Measurements from ENCODE around the gene PPFIA3. TPM values are rescaled to one million over a fixed set of nuclear protein-coding genes. Genes with fewer than 3 reads are reported as not detected.

The PPFIA3 gene
- total RNA-seq, 1 donor: 2.2 TPM

- TF ChIP-seq CTCF (IDR thresholded peaks at IDR 0.05; ENCODE audit: insufficient read depth, low read depth, low read length): no peak
- H3K4me3 ChIP-seq (ENCODE audit: low read depth, low read length): no peak overlapping the region
- no peak for DNase-seq (ENCODE audit: low read depth)
Observed at GRCh38 chr19:49200238-49200862, 81.0 kb downstream of the PPFIA3 start.

Small RNA genes within 50 kb of the gene (small RNA-seq; reads per million reads assigned to genes)
- gene RN7SL708P: not detected

Other genes with a start within 250 kb of the PPFIA3 start
- gene PPP1R15A, start 247.1 kb upstream of the PPFIA3 start, total RNA-seq: 63.9 and 76.0 TPM in 2 replicates
- gene TULP2, start 220.8 kb upstream of the PPFIA3 start, total RNA-seq: 0.32 TPM in 1 of 2 replicates, not detected in the other
- gene NUCB1, start 219.2 kb upstream of the PPFIA3 start, total RNA-seq: 139 and 154 TPM in 2 replicates
- gene DHDH, start 185.8 kb upstream of the PPFIA3 start, total RNA-seq: not detected in 2 replicates
- gene BAX, start 164.7 kb upstream of the PPFIA3 start, total RNA-seq: 65.4 and 85.9 TPM in 2 replicates
- 2,928 and 4,150 TPM in 2 replicates for gene FTL, start 154.2 kb upstream of the PPFIA3 start, total RNA-seq
- 39.6 and 43.2 TPM in 2 replicates for gene GYS1, start 126.2 kb upstream of the PPFIA3 start, total RNA-seq
- 162 and 176 TPM in 2 replicates for gene RUVBL2, start 125.7 kb upstream of the PPFIA3 start, total RNA-seq
- gene LHB, start 102.5 kb upstream of the PPFIA3 start, total RNA-seq: 0.32 TPM in 1 of 2 replicates, not detected in the other
- not detected in 2 replicates for gene CGB3, start 95.2 kb upstream of the PPFIA3 start, total RNA-seq
- not detected in 2 replicates for gene CGB2, start 87.7 kb upstream of the PPFIA3 start, total RNA-seq
- not detected in 2 replicates for gene CGB1, start 82.6 kb upstream of the PPFIA3 start, total RNA-seq
- 0.32 TPM in 1 of 2 replicates, not detected in the other for gene CGB5, start 75.7 kb upstream of the PPFIA3 start, total RNA-seq
- not detected in 2 replicates for gene CGB8, start 70.4 kb upstream of the PPFIA3 start, total RNA-seq
- under 0.01 and 0.32 TPM in 2 replicates for gene CGB7, start 61.8 kb upstream of the PPFIA3 start, total RNA-seq
- gene NTF4, start 54.7 kb upstream of the PPFIA3 start, total RNA-seq: not detected in 2 replicates
- not detected in 2 replicates for gene KCNA7, start 46.8 kb upstream of the PPFIA3 start, total RNA-seq
- gene SNRNP70, start 34.1 kb upstream of the PPFIA3 start, total RNA-seq: 117 and 197 TPM in 2 replicates
- 4.8 and 6.5 TPM in 2 replicates for gene LIN7B, start 5.2 kb upstream of the PPFIA3 start, total RNA-seq
- gene C19orf73, start 401 bp upstream of the PPFIA3 start, total RNA-seq: 0.32 TPM in 1 of 2 replicates, not detected in the other
- under 0.01 TPM in 1 of 2 replicates, not detected in the other for gene HRC, start 35.9 kb downstream of the PPFIA3 start, total RNA-seq
- gene TRPM4, start 38.2 kb downstream of the PPFIA3 start, total RNA-seq: 17.3 and 18.0 TPM in 2 replicates
- 0.64 TPM in 1 of 2 replicates, not detected in the other for gene SLC6A16, start 205.6 kb downstream of the PPFIA3 start, total RNA-seq
- not detected in 2 replicates for gene CD37, start 215.9 kb downstream of the PPFIA3 start, total RNA-seq
- 37.6 and 38.7 TPM in 2 replicates for gene TEAD2, start 242.9 kb downstream of the PPFIA3 start, total RNA-seq
- 0.32 TPM in 1 of 2 replicates, not detected in the other for gene DKKL1, start 244.3 kb downstream of the PPFIA3 start, total RNA-seq

Data from fibroblast of villous mesenchyme (primary cell).